ENCODE results near the gene LIG3.
"Not testable (repeated sequence)": the region's sequence is repeated elsewhere in the genome, so short reads cannot be mapped to it uniquely, and the experiment has no call there.

Gene LIG3

DNA sequence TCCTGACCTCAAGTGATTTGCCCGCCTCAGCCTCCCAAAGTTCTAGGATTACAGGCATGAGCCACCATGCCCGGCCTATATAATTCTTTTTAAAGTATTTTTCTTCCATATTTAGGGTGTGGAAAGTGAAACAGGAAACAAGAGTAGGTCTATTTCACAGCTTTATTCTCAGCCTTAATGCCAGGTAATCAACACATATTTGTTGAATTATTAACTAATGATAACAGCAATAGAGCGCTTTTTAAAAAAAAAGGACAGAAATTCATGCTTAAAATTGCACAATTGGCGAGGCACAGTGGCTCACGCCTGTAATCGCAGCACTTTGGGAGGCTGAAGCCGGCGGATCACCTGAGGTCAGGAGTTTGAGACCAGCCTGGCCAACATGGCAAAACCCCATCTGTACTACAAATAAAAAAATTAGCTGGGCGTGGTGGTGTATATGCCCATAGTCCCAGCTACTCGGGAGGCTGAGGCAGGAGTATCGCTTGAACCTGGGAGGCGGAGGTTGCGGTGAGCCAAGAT is 65.2 kb downstream of the LIG3 start:
- DNase-seq: not testable (repeated sequence)

DNA sequence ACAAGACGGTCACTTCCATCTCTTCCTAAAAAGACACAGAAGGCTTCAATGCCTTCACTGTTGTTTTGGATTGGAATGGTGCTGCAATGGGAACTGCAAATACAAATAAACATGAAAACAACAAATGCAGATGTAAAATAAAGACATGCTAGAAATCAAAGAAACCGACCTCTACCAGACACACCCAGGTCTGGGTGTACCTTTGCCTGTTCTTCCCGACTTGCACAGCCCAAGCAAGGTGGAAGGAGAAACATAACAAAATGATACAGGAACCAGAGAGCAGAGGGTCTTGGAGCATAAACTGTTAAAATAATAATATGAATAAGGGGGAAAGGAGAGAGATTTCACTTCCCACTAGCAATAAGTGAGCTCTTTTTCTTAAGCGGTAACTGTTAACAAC is 65.9 kb downstream of the LIG3 start:
- DNase-seq: no peak

DNA sequence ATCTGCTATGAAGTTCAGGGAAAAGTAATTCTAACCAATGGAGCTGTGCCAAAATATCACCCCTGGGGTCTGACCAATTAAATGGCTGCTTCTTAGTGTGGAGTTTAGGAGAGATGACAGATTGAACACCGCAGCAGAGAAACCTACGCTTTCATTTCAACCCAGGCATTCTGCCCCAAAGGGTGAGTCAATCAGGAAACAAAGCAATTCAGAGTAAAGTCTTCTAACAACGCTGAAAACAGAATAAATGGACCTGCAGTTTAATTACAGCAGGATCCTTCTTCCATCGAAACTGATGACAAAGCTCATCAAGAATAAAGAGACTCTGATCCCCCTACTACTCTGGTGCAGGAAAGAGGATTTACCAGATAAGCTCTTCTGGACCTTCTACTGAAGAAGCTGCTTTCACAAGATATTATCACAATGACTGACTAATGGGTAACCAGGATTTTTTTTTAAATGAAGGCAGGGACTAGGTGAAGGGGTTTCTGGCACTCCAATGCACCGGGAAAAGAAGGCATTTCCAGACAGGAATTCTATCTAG is 66.5 kb downstream of the LIG3 start:
- peak in 1 of 2 experiments; percentile 9 for DNase-seq

DNA sequence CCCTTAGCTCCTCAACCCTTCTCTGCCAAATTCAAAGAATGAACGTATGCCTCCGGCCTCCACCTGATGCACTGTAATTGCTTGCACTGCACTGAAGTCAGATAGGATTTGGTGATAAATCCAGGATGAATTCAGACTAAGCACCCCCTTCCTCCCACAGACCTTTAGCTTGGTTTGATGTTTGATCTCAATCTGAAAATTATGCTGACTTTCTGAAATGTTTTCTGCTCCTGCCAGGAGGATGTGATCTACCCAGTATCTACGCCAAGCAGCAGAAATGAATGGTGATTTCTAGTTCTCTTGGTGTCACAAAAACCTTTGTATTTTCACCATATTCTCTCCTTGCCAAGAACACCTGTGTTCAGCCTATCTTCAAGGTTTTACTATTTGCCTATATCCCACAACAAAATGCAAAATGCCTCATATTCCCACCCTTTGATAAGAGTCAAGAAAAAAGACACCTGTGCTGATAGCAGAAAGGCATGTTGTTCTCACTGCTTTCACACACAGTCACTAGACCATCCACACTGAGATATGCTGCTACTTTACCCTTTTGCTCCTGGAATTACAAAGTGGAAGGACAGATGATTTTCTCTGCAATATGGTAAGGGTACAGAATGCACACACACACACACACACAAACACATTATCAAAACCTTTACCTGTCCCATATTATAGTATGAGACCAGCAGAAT is 68.5 kb downstream of the LIG3 start:
- DNase-seq: no peak

DNA sequence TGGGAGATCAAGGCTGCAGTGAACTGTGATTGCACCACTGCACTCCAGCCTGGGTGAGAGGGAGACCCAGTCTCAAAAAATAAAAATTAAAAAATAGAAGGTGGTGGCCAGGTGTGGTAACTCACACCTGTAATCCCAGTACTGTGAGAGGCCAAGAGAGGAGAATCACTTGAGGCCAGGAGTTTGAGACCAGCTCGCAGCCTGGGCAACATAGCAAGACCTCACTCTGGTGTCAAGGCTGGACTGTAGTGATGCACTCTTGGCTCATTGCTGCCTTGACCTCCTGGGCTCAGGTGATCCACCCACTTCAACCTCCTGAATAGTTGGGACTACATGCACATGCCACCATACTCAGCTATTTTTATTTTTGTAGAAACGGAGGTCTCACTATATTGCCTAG is 69.9 kb downstream of the LIG3 start:
- no peak for DNase-seq

DNA sequence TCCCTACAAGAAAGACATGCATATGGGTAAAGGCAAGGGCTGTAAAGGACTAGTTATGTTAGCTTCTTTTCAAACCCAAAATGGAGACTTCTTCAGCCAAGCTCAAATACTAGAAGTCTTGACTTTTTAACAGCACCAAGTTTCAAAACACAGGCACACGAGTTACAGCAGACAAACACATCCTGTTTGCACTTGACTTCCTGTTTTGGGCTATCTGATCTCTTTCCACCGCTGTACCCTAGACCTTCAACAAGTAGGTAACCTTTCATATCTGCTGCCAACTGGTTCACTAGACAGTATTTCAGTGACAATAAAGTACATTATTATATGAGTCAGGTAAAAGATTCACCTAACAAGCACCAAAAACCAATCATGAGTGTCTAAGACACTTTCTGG is 70.9 kb downstream of the LIG3 start:
- DNase-seq: peak; percentile 72 to 88

DNA sequence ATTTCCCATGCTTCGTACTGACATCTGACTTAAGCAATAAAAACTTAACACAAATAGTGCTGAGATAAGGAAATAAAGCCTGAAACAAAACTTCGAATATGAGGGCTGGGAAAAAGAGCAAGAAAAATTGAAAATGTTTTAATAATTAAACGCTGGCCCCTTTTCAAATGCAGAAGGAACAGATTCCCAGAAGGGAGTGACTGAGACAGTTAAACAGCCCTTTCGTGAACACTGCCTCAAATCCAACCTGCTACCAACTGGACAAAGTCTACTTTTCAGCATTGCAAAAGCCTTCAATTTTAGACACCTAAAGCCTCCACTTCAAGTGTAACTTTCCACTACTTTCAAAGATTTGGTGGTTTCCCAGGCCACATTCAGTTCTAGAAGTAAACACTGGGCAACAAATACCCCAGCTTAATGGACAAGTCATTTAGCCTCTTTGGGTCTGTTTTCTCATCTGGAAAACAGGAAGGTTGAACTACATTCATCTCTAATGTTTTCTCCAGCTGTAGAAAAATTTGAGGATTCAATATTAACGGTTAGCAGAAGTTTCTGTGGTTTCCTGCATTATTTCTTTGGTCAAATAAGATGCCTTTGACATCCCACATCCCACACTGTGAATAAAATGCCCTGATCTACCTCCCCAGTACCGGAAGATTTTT is 71.4 kb downstream of the LIG3 start:
- peak; percentile 25 to 33 for DNase-seq

DNA sequence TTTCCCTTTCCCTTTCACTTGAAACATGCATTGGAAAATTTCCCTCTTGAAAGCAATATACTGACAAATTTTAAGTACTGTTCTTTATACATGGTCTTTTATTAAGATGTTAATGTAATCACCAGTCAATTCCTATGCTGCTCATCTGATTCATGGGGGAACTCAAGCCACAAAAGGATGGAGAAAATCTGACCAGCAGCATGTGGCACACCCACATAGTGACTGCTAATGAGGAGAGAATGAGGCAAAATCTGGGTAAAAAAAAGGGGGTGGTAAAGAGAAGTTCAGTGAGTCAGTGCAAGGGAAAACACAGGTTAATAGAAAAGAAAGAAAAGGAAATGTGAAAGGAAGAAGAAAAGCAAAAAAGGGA is 71.9 kb downstream of the LIG3 start:
- DNase-seq: no peak

DNA sequence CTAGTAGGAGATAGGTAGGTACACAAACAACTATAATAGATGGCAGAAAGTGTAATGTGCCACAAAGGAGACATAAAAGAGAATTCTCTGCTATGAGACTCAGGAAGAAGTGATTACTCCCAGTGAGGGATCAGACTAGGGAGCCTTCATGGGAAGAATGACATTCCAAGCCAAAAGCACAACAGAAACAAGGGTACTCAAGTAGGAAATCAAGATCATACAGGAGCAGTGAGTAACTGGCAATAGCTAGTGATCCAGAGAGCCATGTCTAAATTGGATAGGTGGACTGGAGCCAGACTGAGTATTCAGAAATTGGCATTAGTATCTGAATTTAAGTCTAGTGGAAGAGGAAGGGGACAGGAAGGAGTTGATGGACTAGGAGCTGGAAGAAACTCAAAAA is 72.5 kb downstream of the LIG3 start:
- DNase-seq: no peak

DNA sequence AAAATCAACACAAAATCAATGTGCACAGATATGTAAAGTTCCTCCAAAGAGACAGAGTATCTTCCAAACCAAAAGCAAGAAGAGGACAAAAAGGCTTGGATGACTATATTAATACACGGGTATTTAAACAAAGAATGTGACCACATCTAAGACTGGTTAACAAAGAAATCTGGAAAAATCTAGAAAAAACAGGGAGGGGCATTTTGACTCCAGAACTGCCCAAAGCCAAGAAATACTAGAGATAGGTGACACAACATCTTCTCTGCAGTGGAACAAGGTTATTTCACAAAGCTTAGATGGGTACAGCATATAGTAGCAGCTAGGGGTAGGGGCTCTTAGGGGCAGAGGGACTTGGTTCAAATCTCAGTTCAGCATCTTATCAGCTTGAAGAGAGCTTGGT is 72.9 kb downstream of the LIG3 start:
- no peak for DNase-seq

DNA sequence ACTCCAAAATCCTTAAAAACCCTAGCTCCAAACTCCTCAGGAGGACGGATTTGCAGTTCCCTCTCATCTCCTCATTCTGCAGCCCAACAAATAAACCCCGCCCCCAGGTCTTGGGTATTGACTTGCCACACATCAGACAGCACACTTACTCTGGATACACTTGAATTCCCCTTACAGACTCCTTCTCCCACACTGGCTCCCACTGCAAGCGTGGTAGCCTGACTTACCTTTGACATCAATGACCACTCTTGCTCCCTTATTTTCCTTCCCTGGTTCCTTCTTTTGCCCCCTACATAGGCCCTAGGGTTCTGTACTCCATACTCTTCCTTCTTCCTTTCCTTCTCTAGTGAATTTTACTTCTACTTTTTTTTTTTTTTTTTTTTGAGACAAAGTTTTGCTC is 75.7 kb downstream of the LIG3 start:
- DNase-seq: peak in 1 of 2 experiments; percentile 3

DNA sequence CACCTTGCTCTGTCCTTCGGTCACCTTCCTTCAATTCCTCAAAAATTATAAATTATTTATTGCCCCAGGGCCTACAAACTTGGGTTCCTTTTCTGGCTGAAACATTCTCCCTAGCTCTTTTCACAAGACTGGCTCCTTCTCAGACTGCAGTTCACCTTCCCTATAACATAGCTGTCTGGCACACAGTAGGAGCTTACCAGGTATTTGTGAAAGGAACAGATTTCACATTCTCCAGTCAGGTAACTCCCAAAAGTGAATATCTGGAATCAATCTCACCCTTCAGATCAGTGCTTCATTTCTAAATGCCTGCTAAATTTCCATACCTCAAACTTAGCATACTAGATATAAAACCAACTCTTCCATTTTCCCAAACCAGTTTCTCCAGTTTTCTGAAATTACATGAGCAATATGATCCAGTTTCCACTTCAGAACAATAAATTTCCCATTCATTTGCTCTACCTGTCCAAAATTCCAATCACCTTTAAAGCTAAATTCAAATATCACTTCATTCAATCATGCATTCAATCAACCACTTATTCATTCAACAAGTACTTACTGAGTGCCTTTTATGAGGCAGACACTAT is 77.1 kb downstream of the LIG3 start:
- no peak for DNase-seq
